Right lobe of liver (tissue), 4 donors: ENCODE results near the gene SIGLEC5.

Experiments
- POLR2A ChIP-seq: fragments of 450-650 bp; IDR thresholded peaks from one replicate; pipeline ENCODE4 v1.6.1; 2017; ENCODE audit warnings: antibody characterized with exemption, mild to moderate bottlenecking
- TF ChIP-seq, protein P1 (sequence below), 4 donors: fragments of 200-600 bp in 3 of 4; fragments of 450-650 bp in 1 of 4; IDR thresholded peaks; one replicate each; pipeline versions ENCODE4 v1.5.1 to v1.8.0; 2016 to 2022; ENCODE audit warnings: antibody characterized with exemption in 4 of 4, mild to moderate bottlenecking in 2 of 4
- donor health status: DM: no; HTN: no; CAD: no.
- donor health status: DM: no; HTN: no; CAD: no.
- donor health status: DM: no; HTN: yes; CAD: no.

GRCh38 chr19:51652266-51652665 lies 22.1 kb upstream of the SIGLEC5 start:
- TF ChIP-seq, protein P1, sequence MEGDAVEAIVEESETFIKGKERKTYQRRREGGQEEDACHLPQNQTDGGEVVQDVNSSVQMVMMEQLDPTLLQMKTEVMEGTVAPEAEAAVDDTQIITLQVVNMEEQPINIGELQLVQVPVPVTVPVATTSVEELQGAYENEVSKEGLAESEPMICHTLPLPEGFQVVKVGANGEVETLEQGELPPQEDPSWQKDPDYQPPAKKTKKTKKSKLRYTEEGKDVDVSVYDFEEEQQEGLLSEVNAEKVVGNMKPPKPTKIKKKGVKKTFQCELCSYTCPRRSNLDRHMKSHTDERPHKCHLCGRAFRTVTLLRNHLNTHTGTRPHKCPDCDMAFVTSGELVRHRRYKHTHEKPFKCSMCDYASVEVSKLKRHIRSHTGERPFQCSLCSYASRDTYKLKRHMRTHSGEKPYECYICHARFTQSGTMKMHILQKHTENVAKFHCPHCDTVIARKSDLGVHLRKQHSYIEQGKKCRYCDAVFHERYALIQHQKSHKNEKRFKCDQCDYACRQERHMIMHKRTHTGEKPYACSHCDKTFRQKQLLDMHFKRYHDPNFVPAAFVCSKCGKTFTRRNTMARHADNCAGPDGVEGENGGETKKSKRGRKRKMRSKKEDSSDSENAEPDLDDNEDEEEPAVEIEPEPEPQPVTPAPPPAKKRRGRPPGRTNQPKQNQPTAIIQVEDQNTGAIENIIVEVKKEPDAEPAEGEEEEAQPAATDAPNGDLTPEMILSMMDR (IDR thresholded peaks at IDR 0.05), result no peak
- no peak for TF ChIP-seq POLR2A
